LNCaP clone FGC (cell line): ENCODE results near the gene ADCY5.

Source experiments
- DNase-seq: peaks from one replicate; pipeline ENCODE4 v3.0.0-alpha.2; 2011; ENCODE audit warnings: low read depth
- H3K4me3 ChIP-seq: 2 replicates; pipeline ENCODE4 v1.5.1; 2011; ENCODE audit warnings: mild to moderate bottlenecking, low read depth, low read length, control low read depth
- TF ChIP-seq, protein P1 (sequence below): IDR thresholded peaks from 2 replicates; pipeline ENCODE4 v1.5.1; 2012; ENCODE audit warnings: mild to moderate bottlenecking; ENCODE audit not compliant: control insufficient read depth, insufficient read depth; ENCODE audit errors: extremely low read depth

Gene ADCY5

DNA sequence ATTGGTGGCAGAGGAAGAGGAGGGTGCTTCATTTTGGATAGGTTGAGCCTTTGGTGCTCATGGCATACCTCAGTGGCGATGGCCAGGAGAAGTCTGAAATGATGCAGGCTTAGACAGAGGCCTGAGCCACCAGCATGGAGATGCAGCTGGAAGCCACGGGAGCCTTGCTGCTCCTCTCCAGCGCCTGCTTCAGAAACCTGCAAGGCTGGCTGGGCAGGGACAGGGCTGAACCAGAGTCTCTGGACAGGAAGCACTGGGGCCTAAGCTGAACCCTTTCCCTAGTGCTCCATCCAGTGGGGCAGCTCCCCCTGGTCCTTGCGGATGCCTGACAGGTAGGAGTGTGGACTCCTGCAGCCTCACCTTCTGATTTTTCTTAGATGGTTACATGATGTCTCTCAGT, 36.7 kb upstream of the ADCY5 start:
- TF ChIP-seq, protein P1, sequence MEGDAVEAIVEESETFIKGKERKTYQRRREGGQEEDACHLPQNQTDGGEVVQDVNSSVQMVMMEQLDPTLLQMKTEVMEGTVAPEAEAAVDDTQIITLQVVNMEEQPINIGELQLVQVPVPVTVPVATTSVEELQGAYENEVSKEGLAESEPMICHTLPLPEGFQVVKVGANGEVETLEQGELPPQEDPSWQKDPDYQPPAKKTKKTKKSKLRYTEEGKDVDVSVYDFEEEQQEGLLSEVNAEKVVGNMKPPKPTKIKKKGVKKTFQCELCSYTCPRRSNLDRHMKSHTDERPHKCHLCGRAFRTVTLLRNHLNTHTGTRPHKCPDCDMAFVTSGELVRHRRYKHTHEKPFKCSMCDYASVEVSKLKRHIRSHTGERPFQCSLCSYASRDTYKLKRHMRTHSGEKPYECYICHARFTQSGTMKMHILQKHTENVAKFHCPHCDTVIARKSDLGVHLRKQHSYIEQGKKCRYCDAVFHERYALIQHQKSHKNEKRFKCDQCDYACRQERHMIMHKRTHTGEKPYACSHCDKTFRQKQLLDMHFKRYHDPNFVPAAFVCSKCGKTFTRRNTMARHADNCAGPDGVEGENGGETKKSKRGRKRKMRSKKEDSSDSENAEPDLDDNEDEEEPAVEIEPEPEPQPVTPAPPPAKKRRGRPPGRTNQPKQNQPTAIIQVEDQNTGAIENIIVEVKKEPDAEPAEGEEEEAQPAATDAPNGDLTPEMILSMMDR, result no peak
- no peak overlapping the region for H3K4me3 ChIP-seq
- no peak for DNase-seq

DNA sequence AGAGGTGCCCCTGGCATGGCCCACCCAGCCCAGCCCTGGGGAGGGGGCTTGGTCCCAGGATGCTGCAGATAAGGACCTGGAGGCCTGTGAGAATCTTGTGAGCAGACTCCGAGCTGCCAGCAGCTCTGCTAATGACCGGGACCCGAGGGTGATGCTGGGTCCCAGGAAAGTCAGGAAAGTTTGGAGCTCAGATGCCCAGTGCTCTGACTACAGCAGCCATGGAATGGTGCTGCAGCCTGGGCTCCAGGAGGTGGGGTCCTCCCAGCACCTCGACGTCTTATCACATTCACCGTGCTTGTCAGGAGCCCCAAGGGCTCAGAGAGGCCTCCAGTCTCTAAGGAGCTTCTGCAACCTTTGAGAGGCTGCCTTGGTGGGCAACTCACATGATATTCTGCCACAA, 34.3 kb upstream of the ADCY5 start:
- DNase-seq, result no peak
- H3K4me3 ChIP-seq, result no peak overlapping the region
- TF ChIP-seq, protein P1, result no peak

DNA sequence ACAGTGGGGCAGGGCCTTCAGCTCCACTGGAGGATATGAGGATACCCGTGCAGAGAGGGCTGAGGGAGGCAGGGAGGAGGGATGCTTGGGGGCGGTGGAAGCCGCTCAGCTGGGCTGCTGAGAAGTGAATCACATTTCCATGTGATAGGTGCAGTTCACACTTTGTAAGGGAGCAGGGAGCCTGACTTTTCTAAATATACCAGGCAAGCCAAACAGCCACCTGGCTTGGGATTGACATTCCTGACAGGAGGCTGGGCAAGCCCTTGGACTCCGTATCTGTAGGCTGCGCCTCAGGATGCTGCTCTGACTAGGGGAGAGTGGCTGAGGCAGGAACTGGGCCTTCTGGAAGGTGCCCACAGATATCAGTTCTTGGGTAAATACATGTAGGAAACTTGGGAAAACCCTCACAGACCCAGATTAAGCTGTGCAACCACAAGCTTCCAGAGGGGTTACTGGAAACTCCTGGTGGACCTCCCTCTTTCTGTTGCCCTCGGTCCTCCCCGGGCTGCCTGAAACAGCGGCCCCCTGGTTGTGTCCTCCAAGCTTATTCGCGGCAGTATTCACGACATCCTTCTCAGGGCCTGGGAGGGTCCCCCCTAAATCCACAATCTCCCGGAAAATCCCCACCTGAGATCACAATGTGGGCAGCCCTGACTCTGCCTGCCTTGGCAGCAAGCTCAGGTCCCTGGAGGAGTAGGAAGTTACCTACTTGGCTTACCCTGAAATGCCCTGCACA, 33.0 kb upstream of the ADCY5 start:
- TF ChIP-seq, protein P1, result no peak
- no peak overlapping the region for H3K4me3 ChIP-seq
- no peak for DNase-seq

DNA sequence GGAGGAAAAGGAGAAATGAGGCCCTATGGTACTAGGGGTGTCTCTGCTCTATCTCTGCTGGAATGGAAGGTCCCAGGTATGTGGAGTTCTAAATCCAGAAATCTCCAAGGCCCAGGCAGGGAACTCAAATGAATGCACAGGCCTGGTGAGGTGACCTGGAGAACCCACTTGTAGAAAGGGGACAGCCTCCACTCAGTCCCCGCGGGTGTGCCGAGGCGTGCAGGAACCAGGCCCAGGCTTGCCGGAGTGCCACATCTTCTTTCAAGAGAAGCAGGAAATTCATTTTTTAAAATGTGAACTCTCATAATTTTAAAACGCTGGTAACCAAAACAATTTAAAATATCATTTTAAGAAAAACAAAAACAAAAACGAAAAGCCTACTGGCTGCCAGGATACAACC, 32.2 kb upstream of the ADCY5 start:
- DNase-seq, result no peak
- TF ChIP-seq, protein P1, result no peak
- H3K4me3 ChIP-seq, result no peak overlapping the region

DNA sequence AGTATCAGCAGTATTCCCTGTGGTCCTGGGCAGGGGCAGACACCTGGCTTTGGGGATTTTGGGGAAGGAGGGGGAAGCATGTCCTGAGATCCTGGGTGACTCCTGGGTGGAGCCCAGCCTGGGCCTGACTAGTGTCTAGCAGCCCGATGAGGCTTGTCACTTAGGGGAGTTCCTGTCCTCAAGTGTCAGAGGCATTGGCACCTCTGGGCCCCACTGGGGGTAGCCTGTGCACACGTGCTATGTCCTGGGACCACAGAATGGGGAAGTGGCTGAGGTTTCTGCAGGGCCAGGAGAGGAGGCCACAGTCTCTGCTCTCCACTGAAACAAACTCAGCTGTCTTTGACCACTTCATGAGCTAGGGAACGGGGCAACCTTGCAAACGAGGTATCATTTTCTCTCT, 31.5 kb upstream of the ADCY5 start:
- no peak overlapping the region for H3K4me3 ChIP-seq
- TF ChIP-seq, protein P1, result no peak
- DNase-seq, result no peak

DNA sequence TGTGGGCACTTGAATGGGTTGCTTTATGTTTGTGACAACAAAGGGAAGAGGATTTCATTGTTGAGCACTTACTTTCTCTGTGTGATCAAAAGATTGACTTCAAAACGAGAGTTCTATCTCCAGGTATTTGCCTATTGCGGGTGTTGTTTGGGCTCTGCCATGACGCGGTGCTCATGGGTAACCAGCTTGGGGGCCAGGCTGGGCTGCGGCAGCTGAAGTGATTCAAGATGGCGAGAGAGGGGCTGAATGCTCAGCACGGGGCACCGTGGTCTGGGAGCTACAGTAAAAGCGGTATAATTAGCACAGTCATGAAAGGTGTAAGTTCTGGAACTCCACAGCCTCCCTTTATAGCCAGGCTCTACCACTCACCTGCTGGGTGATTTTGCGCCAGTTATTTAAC, 31.0 kb upstream of the ADCY5 start:
- DNase-seq, result no peak
- TF ChIP-seq, protein P1, result no peak
- H3K4me3 ChIP-seq, result no peak overlapping the region

DNA sequence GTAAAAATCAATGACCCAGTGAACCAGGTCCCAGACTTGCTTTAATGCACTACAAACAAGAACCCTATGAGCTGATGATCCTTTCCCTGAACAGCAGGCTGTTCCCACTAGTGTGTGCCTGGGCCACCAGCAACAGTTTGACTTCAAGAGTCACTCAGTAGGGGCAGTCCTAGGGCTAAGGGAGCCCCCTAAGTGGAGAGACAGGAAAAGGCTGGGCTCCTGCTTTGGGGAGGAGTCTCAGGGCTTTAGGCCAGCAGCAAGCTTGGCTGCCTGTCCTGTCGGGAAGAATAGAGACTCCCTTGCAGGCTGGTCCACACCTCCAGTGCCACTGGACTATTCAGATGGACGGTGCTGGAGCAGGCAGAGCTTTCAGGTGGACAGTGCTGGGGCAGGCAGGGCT, 29.4 kb upstream of the ADCY5 start:
- TF ChIP-seq, protein P1, result no peak
- H3K4me3 ChIP-seq, result no peak overlapping the region
- no peak for DNase-seq
